Hindlimb muscle (tissue), 1 donor: ENCODE measurements around the gene RIPPLY1. TPM values are rescaled to one million over a fixed set of nuclear protein-coding genes. Genes with fewer than 3 reads are reported as not detected.

Source experiments
- DNase-seq: peaks from one replicate; pipeline ENCODE4 v3.0.0-alpha.2; 2013
- polyA plus RNA-seq: library from polyadenylated mRNA; unstranded; fragments of 120-200 nt; gene quantifications from one replicate; pipeline ENCODE4 v1.2.1, GENCODE V29; 2013; ENCODE audit not compliant: insufficient read length

Gene RIPPLY1
- not detected for polyA plus RNA-seq

GRCh38 chrX:106903291-106903824 is at the start of gene RIPPLY1:
RIPPLY1 (minus strand) TSS chrX:106903341; CDS start chrX:106903287, 54 bp downstream.
- DNase-seq = no peak

GRCh38 chrX:106952538-106952937 is 49.4 kb upstream of the RIPPLY1 start:
- no peak for DNase-seq

GRCh38 chrX:106952089-106952488 is 48.9 kb upstream of the RIPPLY1 start:
- no peak for DNase-seq

- no peak for DNase-seq
These were observed 48.1 kb upstream of the RIPPLY1 start for GRCh38 chrX:106951230-106951629.

GRCh38 chrX:106950381-106950780 is 47.2 kb upstream of the RIPPLY1 start:
- no peak for DNase-seq

- DNase-seq = no peak
These were observed 46.2 kb upstream of the RIPPLY1 start for GRCh38 chrX:106949366-106949765.

- DNase-seq = no peak
These were observed 45.5 kb upstream of the RIPPLY1 start for GRCh38 chrX:106948641-106949040.

- no peak for DNase-seq
These were observed 43.3 kb upstream of the RIPPLY1 start for GRCh38 chrX:106946464-106946863.

- DNase-seq = no peak
These were observed 36.9 kb upstream of the RIPPLY1 start for GRCh38 chrX:106940068-106940467.

GRCh38 chrX:106939566-106939965 is 36.4 kb upstream of the RIPPLY1 start:
- DNase-seq = no peak

GRCh38 chrX:106936246-106936645 is 33.1 kb upstream of the RIPPLY1 start:
- no peak for DNase-seq

- no peak for DNase-seq
These were observed 32.0 kb upstream of the RIPPLY1 start for GRCh38 chrX:106935175-106935574.

- no peak for DNase-seq
These were observed 30.4 kb upstream of the RIPPLY1 start for GRCh38 chrX:106933538-106933961.

- DNase-seq = no peak
These were observed 29.9 kb upstream of the RIPPLY1 start for GRCh38 chrX:106932960-106933537.

- no peak for DNase-seq
These were observed 29.4 kb upstream of the RIPPLY1 start for GRCh38 chrX:106932492-106932923.

GRCh38 chrX:106931831-106932491 is 28.8 kb upstream of the RIPPLY1 start:
- DNase-seq = no peak

GRCh38 chrX:106928227-106928626 is 25.1 kb upstream of the RIPPLY1 start:
- DNase-seq = no peak

- no peak for DNase-seq
These were observed 24.6 kb upstream of the RIPPLY1 start for GRCh38 chrX:106927700-106928099.

GRCh38 chrX:106927023-106927422 is 23.9 kb upstream of the RIPPLY1 start:
- no peak for DNase-seq

- no peak for DNase-seq
These were observed 18.5 kb upstream of the RIPPLY1 start for GRCh38 chrX:106921637-106922036.

GRCh38 chrX:106919932-106920452 is 16.9 kb upstream of the RIPPLY1 start, which contains the start of gene CLDN2:
CLDN2 (plus strand) TSS chrX:106920402; CDS start chrX:106928229, 7,827 bp downstream.
- no peak for DNase-seq

GRCh38 chrX:106917830-106918500 is 14.8 kb upstream of the RIPPLY1 start:
- no peak for DNase-seq

- no peak for DNase-seq
These were observed 9.7 kb upstream of the RIPPLY1 start for GRCh38 chrX:106912864-106913263.
